ENCODE results near the gene TOR4A.

Gene TOR4A

DNA sequence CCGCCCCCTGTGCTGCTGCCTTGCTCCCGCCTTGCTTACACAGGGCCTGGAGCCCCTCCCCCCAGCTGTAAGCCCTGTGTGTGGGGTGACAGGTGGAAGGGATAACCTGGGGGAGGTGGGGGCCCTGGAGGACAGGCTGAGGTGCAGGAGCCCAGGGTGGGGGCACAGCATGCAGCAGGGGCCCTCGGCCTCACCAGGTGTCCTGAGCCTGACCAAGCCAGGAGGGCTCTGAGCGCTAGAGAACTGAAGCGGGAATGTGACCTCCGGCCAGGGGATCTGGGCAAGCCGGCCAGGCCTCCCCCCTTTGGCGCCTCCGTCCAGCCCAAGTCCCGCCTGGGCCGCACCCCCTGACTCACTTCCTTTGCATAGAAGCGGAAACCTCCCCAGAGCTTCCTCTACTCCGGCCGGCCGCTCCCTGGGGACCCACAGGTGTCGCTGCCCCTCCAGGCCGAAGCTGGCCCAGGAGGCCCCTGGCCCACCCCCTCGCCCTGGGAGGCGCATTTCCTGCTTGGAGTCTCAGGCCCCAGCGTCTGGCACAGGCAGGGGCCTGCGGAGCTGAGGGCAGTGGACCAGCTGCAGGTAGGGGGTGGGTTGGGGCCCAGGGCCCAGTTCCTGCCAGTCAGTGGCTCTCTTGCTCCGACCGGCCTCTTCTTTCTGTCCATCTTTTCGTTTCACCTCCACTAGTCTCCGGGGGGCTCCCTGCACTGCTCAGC lies at the start of gene TOR4A:
TOR4A (plus strand) TSS at position 398 of the 713 bp plus-strand sequence. CDS start 964 bp downstream, outside the sequence.
- no peak for DNase-seq (ENCODE audit: low read depth)

DNA sequence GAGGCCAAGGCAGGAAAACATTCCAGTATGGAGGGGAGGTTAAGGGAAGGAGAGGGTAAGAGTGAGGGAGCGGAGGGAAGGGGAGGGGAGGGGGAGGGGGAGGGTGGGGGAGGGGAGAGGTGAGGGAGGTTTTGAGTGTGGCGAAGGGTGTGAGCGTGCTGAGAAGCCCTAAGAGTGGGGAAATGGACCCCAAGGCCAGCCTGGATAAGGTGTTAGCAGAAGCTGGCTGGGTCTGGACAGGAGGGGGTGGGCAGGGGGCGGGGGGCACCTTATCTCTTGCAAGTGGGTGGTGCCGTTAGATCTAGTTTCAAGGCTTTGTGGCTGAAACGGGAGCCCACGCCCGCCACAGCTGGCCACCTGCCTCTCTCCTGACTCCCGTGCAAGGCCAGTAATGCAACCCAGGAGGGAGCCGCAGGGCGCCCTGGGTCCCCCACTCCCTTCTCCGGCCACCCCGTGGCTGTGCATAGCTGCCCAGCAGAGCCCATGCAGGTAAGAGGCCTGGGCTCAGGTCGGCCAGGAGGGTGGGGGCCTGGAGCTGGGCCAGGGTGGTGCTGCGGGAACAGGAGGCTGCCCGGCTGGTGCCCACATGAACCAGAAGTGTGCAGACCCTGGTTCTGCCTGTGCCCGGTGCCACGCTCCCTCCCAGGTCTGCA lies 49.5 kb upstream of the TOR4A start:
- no peak for DNase-seq (ENCODE audit: low read depth)

DNA sequence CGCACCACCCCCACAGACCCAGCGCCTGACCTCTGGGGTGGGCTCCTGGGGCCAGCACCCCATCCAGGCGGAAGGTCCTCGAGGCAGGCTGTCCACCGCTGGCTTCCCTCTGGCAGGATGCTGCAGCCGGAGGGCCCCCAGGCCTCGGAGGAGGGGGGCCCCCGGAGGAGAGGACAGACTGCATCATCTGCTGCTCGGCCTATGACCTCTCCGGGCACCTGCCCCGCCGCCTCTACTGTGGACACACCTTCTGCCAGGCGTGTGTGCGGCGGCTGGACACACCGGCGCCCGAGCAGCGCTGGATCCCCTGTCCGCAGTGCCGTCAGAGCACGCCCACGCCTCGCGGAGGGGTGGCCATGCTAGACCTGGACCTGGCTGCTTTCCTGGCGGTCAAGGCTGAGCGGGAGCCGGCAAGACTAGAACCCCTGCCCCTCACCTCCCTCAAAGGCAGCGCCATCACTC lies 49.0 kb upstream of the TOR4A start:
- DNase-seq (ENCODE audit: low read depth) = no peak

DNA sequence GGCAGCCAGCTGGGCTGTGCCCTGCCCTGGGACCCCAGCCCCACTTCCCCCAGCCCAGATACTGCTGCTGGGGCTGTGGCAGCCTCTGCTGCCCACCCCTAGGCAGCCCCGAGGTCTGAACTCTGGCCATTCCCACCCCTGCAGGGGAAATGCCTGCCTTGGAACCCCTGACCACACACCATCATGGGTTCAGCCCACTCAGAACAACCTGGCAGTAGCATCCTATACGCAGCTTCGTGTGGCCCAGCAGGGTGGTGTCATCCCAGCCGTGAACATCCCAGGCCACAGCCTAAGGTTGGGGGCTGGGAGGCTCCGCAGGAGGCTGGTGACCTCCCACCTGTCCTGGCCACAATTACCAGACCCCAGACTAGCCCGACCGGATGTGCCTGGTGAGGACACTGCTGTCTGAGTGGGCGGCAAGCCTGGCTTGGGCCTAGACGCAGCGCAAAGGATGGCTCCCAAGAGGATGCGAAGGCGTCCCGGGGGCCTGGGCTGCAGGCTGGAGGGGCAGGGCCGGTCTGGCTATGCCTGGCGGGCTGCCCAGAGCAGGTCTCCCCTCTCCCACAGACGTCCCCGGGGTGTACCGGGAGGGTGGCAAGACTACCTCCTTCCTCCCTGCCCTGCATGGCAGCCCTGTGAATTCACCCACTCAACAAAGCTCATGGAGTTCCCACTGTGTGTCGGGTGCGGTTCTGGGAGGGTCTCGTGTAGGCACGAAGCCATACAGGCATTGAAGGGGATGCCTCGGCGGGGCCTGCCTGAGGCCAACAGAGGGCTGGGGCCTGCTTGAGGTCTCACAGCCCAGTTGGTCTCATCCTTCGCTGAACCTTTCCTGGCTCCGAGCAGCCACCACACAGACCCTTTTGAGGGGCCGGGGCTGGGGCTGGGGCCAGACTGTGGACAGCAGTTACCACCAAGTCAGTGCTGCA lies 48.3 kb upstream of the TOR4A start:
- no peak for DNase-seq (ENCODE audit: low read depth)

DNA sequence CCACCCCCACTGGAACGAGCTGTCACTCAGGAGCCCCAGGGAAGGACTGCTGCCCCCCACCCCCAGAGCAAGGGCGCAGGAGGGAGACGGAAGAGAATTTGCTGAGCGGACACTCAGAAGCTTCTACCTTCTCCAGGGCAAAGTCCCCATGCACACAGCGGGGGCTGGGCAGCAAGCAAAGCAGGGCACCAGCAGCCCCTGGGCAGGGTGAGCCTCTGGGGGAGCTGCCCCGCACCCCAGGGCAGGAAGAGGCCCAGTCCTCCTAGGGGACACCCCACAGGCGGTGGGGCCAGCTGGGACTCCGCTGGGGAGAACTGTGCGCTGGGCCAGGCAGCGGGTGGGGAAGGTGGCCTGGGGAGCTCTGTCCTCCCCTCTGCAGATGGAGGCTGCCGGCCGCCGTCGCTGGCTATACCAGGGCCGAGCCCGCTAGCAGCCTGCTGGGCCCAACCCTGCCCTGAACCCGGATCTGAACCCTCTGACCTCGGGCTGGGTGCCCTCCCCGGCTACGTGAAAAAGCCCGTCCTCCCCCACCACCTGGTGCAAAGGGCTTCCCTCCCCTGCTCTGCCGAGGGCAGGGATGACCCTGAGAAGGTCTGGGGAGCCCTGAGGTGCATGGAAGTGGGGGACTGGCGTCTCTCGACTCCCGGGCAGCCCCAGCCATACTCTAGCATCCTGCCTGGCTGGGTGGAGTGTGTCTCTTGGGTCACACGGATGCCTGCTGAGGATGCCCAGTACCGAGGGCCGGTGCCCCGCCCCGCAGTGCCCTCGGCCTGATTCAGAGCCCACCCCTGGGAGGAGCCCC lies 47.4 kb upstream of the TOR4A start:
- no peak for DNase-seq (ENCODE audit: low read depth)

DNA sequence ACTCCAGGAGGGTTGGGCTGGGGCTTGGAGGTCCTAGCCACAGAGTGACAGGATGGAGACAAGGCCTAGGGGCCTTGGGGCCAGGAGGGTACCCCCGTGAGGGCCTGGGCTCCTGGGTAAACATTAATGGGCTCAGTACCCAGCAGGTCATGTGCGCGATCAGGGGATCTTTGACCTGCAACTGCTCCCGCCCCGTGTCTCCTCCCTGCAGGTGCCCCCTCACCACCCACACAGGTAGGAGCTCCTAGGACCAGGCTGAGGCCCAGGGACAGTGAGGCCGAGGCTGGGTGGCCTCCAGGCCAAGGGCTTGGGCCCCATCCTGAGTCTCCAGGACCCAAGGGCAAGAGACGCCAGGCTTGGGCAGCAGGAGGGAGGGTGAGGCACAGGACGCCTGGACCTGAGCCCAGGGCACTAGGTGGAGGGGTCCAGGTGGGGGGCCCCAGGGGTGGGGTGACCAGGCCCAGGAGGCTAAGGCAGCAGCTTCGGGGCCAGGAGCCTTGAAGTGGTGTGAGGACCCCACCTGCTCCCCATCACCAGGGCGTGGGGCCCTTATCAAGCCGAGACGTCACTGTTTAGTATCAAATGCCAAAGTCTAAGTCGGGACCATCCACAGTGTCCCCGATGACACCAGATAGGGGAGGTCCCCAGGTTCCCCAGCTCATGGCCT lies 46.7 kb upstream of the TOR4A start, which contains the start of gene SLC34A3:
SLC34A3 (plus strand) TSS at position 197 of the 667 bp plus-strand sequence. CDS start 802 bp downstream, outside the sequence.
- DNase-seq (ENCODE audit: low read depth) = no peak

DNA sequence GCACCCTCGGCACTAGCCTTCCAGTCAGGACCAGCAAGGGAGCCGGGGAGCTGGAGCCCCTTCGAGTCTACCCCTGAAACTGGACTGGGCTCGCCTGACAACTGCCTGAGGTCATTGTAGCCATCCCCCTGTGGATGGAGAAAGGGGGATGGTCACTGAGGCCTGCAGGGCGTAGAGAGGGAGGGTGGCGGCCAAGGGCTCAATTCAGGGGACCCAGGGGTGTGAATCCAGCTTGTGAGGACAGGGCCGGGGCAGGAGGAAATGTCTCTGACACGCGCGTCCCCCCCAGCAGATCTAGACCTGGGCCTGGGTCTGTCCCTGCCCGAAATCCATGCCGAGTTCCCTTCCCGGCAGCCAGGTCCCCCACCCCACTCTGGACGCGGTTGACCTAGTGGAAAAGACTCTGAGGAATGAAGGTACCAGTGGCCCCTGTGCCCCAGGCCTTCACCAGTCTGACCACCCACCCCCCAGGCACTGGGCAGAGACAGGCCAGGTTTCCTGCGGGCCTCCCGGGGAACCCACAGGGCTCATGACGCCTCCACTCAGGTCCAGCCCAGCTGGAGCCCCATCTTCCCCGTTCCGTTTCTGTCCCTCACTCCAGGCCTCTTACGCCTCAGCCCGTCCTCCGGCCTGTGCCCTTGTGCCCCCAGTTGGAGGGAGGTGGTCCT lies 46.0 kb upstream of the TOR4A start:
- DNase-seq (ENCODE audit: low read depth) = no peak

DNA sequence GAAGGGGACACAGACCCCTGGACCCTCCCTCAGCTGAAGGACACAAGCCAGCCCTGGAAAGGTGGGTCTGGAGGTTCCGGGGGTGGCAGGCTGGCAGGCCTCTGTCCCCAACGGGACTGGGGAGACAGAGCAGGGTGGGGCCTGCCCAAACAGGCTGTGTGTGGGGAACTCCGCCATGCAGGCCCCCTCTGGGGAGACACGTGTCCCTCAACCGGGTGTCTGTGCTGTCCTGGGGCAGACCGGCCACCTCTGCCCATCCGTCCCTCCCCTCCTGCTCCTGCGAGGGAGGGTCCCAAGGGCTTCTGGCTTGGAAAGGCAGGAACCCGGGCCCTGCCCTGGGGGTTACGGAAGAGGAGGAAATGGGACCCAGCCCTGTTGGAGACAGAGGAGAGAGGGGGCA lies 45.4 kb upstream of the TOR4A start:
- DNase-seq (ENCODE audit: low read depth) = no peak

DNA sequence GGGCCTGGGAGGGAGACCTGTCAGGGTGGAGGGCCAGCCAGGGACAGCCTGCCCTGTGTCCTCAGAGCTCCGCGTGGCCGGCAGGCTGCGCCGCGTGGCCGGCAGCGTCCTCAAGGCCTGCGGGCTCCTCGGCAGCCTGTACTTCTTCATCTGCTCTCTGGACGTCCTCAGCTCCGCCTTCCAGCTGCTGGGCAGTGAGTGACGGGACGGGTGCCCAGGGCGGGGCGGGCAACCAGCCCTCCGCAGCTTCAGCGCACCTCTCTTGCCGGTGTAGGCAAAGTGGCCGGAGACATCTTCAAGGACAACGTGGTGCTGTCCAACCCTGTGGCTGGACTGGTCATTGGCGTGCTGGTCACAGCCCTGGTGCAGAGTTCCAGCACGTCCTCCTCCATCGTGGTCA lies 45.0 kb upstream of the TOR4A start:
- DNase-seq (ENCODE audit: low read depth) = no peak

DNA sequence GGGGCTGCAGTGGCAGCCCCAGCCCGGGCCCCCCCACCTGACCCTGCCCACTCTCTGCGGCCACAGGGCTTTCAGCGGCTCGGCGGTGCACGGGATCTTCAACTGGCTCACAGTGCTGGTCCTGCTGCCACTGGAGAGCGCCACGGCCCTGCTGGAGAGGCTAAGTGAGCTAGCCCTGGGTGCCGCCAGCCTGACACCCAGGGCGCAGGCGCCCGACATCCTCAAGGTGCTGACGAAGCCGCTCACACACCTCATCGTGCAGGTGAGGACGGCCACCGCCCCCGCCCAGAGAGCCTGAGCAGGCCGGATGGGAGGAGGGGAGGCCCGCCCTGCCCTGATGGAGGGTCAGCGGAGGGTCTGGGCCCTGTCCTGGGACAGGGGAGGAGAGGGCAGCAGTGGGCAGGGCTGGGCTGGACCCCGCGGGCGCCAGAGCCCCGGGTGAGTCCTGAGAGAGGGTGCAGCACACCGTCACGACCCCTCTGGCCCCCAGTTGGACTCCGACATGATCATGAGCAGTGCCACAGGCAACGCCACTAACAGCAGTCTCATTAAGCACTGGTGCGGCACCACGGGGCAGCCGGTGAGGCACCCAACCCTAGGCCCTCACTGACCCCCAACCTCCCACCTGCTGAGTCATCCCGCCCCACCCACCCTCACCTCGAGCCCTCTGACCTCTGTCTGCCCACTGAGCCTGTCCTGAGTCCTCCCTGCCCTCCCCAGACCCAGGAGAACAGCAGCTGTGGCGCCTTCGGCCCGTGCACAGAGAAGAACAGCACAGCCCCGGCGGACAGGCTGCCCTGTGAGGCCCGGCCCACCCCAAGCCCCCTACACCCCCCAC lies 44.2 kb upstream of the TOR4A start:
- DNase-seq (ENCODE audit: low read depth) = no peak

DNA sequence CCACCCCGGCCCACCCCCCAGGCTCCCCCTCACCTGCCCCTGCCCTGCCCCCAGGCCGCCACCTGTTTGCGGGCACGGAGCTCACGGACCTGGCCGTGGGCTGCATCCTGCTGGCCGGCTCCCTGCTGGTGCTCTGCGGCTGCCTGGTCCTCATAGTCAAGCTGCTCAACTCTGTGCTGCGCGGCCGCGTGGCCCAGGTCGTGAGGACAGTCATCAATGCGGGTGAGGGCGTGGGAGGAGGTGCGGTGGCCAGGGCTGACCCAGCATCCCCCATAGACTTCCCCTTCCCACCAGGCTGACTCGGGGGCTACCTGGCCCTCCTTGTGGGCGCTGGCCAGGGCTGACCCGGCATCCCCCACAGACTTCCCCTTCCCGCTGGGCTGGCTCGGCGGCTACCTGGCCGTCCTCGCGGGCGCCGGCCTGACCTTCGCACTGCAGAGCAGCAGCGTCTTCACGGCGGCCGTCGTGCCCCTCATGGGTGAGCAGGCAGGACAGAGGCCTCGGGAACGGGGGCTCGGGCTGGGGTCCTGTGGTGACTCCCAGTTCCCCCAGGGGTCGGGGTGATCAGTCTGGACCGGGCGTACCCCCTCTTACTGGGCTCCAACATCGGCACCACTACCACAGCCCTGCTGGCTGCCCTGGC lies 43.4 kb upstream of the TOR4A start:
- DNase-seq (ENCODE audit: low read depth) = no peak

DNA sequence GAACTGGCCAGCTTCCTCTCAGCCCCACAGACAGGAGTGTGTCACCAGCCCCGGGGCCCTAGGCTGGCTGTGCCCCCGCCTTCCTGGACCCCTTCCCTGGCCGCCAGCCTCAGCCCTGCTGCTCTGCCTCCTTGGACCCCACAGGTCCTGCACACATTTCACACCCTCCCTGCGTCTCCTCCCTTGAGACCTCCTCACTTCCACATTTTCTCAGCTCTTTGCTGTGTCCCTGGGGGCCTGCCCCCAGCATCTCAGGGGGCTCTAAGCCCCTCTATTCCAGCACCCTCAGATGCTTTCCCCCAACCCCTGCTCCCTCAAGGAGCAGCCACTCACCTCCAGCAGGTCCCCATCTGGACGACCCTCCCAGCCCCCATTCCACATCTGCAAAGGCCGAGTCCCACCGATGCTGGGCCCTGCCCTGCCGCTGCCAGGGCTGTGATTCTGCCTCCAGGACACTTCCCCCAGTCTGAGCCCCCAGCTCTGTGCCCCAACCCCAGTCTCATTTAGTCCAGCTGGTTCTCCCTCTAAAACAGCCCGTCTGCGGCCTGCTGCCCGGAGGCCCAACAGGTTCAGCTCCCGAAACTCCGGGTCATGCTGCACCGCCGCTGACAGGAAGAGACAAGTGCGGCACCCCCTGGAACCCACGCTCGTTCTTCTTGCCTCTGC lies 42.6 kb upstream of the TOR4A start:
- DNase-seq (ENCODE audit: low read depth) = no peak

DNA sequence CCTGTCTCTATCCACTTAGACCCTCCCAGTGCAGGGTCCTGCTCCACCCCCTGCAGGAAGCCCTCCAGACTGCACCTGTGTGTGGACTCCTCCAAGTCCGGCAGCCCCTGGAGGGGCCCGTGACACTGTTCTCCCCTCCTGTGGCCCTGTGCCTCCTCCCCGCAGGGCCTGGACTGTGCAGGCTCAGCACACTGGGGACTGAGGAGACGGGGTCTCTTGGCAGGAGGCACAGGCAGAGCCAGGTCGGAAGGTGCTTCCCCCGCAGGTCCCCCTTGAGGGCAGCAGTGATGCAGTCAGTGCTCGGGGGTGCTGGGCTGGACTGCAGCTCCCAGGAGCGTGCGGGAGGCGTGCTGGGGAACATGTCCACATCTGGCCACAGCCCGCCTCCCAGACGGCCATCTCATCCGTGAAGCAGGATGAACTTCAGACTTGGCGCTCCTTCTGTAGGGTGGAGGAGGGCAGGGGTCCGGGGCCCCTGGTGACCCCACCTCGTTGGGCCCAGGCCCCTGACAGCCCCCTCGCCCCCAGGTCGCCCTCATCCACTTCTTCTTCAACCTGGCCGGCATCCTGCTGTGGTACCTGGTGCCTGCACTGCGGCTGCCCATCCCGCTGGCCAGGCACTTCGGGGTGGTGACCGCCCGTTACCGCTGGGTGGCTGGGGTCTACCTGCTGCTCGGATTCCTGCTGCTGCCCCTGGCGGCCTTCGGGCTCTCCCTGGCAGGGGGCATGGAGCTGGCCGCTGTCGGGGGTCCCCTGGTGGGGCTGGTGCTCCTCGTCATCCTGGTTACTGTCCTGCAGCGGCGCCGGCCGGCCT lies 41.9 kb upstream of the TOR4A start:
- no peak for DNase-seq (ENCODE audit: low read depth)

DNA sequence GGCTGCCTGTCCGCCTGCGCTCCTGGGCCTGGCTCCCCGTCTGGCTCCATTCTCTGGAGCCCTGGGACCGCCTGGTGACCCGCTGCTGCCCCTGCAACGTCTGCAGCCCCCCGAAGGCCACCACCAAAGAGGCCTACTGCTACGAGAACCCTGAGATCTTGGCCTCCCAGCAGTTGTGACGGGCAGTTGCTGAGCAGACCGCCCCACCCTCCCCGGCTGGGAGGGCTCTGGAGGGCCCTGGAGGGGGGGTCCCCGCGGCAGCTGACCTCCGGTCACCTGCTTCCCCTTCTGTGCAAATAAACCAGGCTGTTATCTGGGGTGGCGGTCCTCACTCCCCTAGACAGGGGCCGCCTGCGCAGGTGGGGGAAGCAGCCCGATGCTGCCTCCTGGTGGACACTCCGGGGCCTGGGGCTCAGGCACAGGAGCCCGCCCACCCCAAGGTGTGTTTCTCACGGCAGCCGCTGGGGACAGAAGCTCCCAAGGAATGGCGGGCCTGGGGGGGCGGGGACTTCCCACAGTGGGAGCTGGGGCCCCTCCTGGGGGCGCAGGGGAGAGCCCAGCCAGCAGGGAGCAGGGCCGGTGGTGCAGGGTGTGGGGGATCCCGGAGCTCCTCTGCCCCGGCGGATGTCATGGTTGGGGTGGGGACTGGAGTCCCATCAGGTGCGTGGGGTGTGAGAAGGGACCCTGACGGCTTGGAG lies 41.1 kb upstream of the TOR4A start:
- DNase-seq (ENCODE audit: low read depth) = no peak

DNA sequence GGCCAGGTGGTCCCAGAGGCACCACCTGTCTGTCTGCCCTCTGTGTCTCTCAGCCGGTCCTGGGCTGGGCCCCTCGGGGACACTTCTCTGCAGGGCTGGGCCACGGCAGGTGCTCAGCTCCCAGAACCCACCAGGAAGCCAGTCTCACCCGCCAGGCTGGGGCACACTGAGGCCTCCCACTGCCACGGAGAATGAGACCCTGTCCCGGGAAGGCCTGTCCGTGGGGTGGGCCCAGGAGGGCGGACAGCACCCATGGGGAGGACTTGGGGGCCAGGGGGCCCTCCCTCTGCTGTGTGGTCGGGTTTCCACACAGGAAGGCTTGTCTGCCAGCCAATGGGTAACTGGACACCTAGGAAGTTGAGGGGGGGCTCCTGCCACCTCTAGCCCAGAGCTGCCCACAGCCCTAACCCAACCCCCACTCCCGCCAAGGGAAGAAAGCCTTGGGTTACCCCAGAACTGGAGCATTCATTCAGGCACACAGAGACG lies 40.5 kb upstream of the TOR4A start:
- DNase-seq (ENCODE audit: low read depth) = no peak

DNA sequence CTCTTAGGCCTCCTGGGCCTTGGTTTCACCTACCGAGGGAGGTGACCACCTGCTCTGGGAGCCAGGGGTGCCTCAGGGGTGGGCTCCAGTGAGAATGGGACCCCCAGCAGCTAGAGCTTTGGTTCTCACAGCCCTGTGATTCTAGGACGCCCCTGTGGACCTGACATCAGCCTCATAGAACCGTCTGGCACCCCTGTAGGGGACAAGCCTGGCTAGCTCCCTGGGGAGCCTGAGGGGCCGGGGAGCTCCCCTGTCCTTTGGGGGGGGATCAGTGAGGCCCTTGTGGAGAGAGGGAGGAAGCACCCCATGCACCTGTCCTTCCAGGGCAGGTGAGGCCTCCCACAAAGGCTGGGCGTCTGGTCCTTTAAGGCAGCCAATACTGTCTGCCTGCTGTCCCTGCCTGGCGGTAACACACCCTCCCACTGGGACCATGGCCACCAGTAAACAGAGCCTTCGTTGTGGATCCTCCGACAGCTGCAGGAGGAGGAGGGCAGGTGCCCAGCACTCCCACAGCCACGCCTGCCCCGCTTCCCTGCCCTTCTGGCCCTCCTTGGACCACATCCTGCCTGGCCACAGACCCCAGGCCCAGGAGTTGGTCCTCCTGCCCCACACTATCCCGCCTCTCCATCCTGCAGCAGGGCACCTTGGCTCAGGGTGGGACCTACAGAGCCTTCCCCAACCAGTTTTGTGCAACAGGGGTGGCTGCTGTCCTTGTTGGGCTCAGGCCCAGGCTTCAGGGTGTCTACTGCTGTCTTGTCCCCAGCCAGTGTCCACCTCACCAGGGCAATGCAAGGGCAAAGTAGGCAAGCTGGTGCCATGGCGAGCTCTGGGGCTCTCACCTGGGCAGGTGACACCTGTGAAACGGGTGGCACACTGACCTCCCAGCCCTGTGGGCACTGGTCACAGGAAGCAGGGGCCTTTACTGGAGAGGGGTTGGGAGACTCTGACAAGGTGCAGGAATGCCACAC lies 39.5 kb upstream of the TOR4A start:
- no peak for DNase-seq (ENCODE audit: low read depth)
